Keratinocyte (primary cell): ENCODE data around the gene XK. TPM values are rescaled to one million over a fixed set of nuclear protein-coding genes. Genes with fewer than 3 reads are reported as not detected.

Experiments
- DNase-seq: peaks from one replicate; pipeline ENCODE4 v3.0.0-alpha.2; 2011; ENCODE audit warnings: low read depth, missing footprints, low spot score
- FAIRE-seq: peaks from 2 replicates; lab custom pipeline; 2011; peaks lifted over from hg19 to GRCh38; lab: Jason Lieb, UNC
- H2AFZ ChIP-seq: 2 replicates; pipeline ENCODE4 v1.6.0; 2012; ENCODE audit warnings: low read length, control low read depth, inconsistent platforms; ENCODE audit not compliant: control insufficient read depth
- H3K27ac ChIP-seq: 2 replicates; pipeline ENCODE4 v1.5.1; 2011; ENCODE audit warnings: low read length; ENCODE audit not compliant: control insufficient read depth, insufficient read depth
- H3K27me3 ChIP-seq: 3 replicates; pipeline ENCODE4 v1.6.0; 2011; ENCODE audit warnings: low read length; ENCODE audit not compliant: control insufficient read depth, insufficient read depth; ENCODE audit errors: extremely low read depth
- H3K36me3 ChIP-seq, 2 experiments: 2 replicates in 1 of 2; 3 replicates in 1 of 2; pipeline ENCODE4 v1.5.1; 2011; ENCODE audit warnings: low read length in 2 of 2, mild to moderate bottlenecking in 1 of 2; ENCODE audit not compliant: control insufficient read depth in 2 of 2, insufficient read depth in 2 of 2; ENCODE audit errors: extremely low read depth in 1 of 2
- H3K4me1 ChIP-seq: 3 replicates; pipeline ENCODE4 v1.5.1; 2011; ENCODE audit warnings: low read length; ENCODE audit not compliant: control insufficient read depth, insufficient read depth; ENCODE audit errors: extremely low read depth
- H3K4me2 ChIP-seq: 3 replicates; pipeline ENCODE4 v1.6.0; 2011; ENCODE audit warnings: low read depth, low read length; ENCODE audit not compliant: control insufficient read depth, insufficient read depth; ENCODE audit errors: extremely low read depth
- H3K4me3 ChIP-seq, 3 experiments: fragments of 200-600 bp in 1 of 3; sonication (generic) in 1 of 3; 2 replicates in 2 of 3; 3 replicates in 1 of 3; pipeline ENCODE4 v1.5.1; 2011 to 2016; ENCODE audit warnings: low read length in 3 of 3, mild to moderate bottlenecking in 3 of 3, control low read depth in 2 of 3, inconsistent platforms in 1 of 3, low read depth in 1 of 3, mixed read lengths in 1 of 3, mixed run types in 1 of 3, moderate library complexity in 1 of 3; ENCODE audit not compliant: control insufficient read depth in 2 of 3, insufficient read depth in 2 of 3; ENCODE audit errors: extremely low read depth in 1 of 3
- H3K79me2 ChIP-seq: 2 replicates; pipeline ENCODE4 v1.6.0; 2012; ENCODE audit warnings: low read length; ENCODE audit not compliant: control insufficient read depth, insufficient read depth
- H3K9ac ChIP-seq: 3 replicates; pipeline ENCODE4 v1.6.0; 2011; ENCODE audit warnings: low read length; ENCODE audit not compliant: control insufficient read depth, insufficient read depth; ENCODE audit errors: extremely low read depth
- H3K9me1 ChIP-seq: 3 replicates; pipeline ENCODE4 v1.6.0; 2011; ENCODE audit warnings: low read length; ENCODE audit not compliant: control insufficient read depth, insufficient read depth; ENCODE audit errors: extremely low read depth
- H3K9me3 ChIP-seq: 2 replicates; pipeline ENCODE4 v1.5.1; 2012; ENCODE audit warnings: low read depth, low read length; ENCODE audit not compliant: control insufficient read depth
- H4K20me1 ChIP-seq: 3 replicates; pipeline ENCODE4 v1.6.0; 2011; ENCODE audit warnings: low read length; ENCODE audit not compliant: control insufficient read depth, insufficient read depth; ENCODE audit errors: extremely low read depth
- CTCF ChIP-seq, 3 experiments: IDR thresholded peaks in 1 of 3; conservative IDR thresholded peaks in 1 of 3; optimal IDR thresholded peaks in 1 of 3; 2 replicates in 2 of 3; 3 replicates in 1 of 3; pipeline versions ENCODE3 to v1.5.1; 2011; ENCODE audit warnings: low read length in 3 of 3, mild to moderate bottlenecking in 3 of 3, moderate library complexity in 2 of 3, control low read depth in 1 of 3, inconsistent platforms in 1 of 3; ENCODE audit not compliant: insufficient read depth in 2 of 3; ENCODE audit errors: extremely low read depth in 1 of 3
- EZH2 ChIP-seq: IDR thresholded peaks from one replicate; pipeline ENCODE4 v1.6.1; 2012; ENCODE audit warnings: inconsistent platforms, mild to moderate bottlenecking, low read length, moderate library complexity
- dilution Hi-C: fragments of 300-500 bp; cut with MboI; formaldehyde crosslinking; loops from one replicate; pipeline ENCODE4 v1.7.0; 2020; ENCODE audit warnings: low sequenced_read_pairs; ENCODE audit not compliant: extremely low pct_ligation_motif_present
- polyA plus RNA-seq, 5 experiments: library from polyadenylated mRNA; depleted of rRNA in 3 of 5; stranded (reverse) in 3 of 5; stranded (forward) in 1 of 5; unstranded in 1 of 5; fragments of >200 nt; gene quantifications; 1 replicate in 1 of 5; 2 replicates in 3 of 5; 3 replicates in 1 of 5; pipeline versions ENCODE4 v1.2.1 to v1.2.3, GENCODE V29; 2011 to 2012; ENCODE audit warnings: missing spikeins in 2 of 5, low read depth in 1 of 5, low replicate concordance in 1 of 5

XK gene
- polyA plus RNA-seq, 1 donor (not counting 4 experiments of a cell fraction or from before 2014, with no cell fraction given): 0.17 TPM

- Histone ChIP-seq H3K9me1 (no peaks in the 10 kb centered on the region), H3K27ac (no peak overlapping the region), H3K79me2 (no peaks in the 10 kb centered on the region), H3K27me3 (no peaks in the 10 kb centered on the region), H3K4me1 (peaks cover 6% of the 10 kb centered on the region), H3K9me3 (no peaks in the 10 kb centered on the region), H3K9ac (no peak overlapping the region), H3K4me3 (no peak overlapping the region), H2AFZ (no peak overlapping the region), H3K4me2 (no peak overlapping the region), H4K20me1 (no peaks in the 10 kb centered on the region), H3K36me3 (no peaks in the 10 kb centered on the region)
- dilution Hi-C loops: no loop called here
- TF ChIP-seq EZH2 (no peak), CTCF (optimal IDR thresholded peaks at IDR 0.05 in 1 of 3, IDR thresholded peaks at IDR 0.05 in 1 of 3, conservative IDR thresholded peaks at IDR 0.05 in 1 of 3; ENCODE audit: extremely low read depth in 1 of 3, insufficient read depth in 2 of 3, low read length in 3 of 3) (no peak)
- FAIRE-seq: no peak
- no peak for DNase-seq
Observed at GRCh38 chrX:37755025-37755424, 69.4 kb downstream of the XK start.

DNA sequence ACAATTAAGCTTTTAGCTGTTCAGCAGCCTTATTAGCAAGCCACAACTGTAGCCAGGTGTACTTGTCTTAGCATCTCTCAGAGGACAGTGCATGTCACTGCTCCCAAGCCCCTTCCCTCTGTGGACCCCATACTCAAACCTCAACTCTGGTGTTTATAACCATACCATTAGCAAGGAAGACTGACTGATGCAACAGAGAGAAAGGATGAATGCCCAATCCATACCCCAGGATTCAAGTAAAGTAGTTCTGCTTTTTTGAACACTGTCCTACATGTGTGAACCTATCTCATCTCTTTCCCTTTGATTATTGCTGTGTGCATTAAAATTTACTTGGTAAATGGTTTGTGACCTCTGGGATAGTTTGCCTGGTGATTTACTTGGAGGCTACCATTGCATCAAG lies 71.5 kb downstream of the XK start:
- H3K36me3 ChIP-seq: no peaks in the 10 kb centered on the region
- peak overlapping the region; percentile 20 for H2AFZ ChIP-seq
- H3K9me1 ChIP-seq: no peaks in the 10 kb centered on the region
- H3K9ac ChIP-seq: no peak overlapping the region
- no peak overlapping the region for H3K27ac ChIP-seq
- H4K20me1 ChIP-seq: no peaks in the 10 kb centered on the region
- DNase-seq: no peak
- H3K4me1 ChIP-seq: peaks cover 6% of the 10 kb centered on the region
- H3K27me3 ChIP-seq: no peaks in the 10 kb centered on the region
- TF ChIP-seq EZH2: no peak
- no peak for TF ChIP-seq CTCF (optimal IDR thresholded peaks at IDR 0.05 in 1 of 3, IDR thresholded peaks at IDR 0.05 in 1 of 3, conservative IDR thresholded peaks at IDR 0.05 in 1 of 3; ENCODE audit: extremely low read depth in 1 of 3, insufficient read depth in 2 of 3, low read length in 3 of 3)
- H3K4me3 ChIP-seq: no peak overlapping the region
- H3K79me2 ChIP-seq: no peaks in the 10 kb centered on the region
- no peak for FAIRE-seq
- H3K4me2 ChIP-seq: no peak overlapping the region
- dilution Hi-C loops: no loop called here
- H3K9me3 ChIP-seq: no peaks in the 10 kb centered on the region
